SK-N-SH (cell line): ENCODE data around the gene PRM3. TPM values are rescaled to one million over a fixed set of nuclear protein-coding genes. Genes with fewer than 3 reads are reported as not detected.

Experiments
- CTCF ChIA-PET: fragments of 300-600, 350-600 bp; formaldehyde crosslinking; extraction: SDS; loops from one replicate; lab custom pipeline; 2021; lab: Yijun Ruan, JAX
- POLR2A ChIA-PET: fragments of 350-600 bp; sonication (Branson Sonifier 250); formaldehyde crosslinking; extraction: SDS; loops from one replicate; lab custom pipeline; 2020; ENCODE audit warnings: antibody characterized with exemption, inconsistent platforms; lab: Yijun Ruan, JAX
- DNase-seq: peaks from one replicate; pipeline ENCODE4 v3.0.0; 2012
- H2AFZ ChIP-seq: fragments of 200-600 bp; sonication (generic); 2 replicates; pipeline ENCODE4 v1.8.1; 2016; ENCODE audit warnings: antibody characterized with exemption, mild to moderate bottlenecking, low read depth
- H3F3A ChIP-seq: fragments of 200-600 bp; sonication (generic); replicated peaks from 2 replicates; pipeline ENCODE3; 2016; ENCODE audit warnings: antibody characterized with exemption, mild to moderate bottlenecking; ENCODE audit not compliant: insufficient read depth
- H3K27ac ChIP-seq, 2 experiments: fragments of 200-500 bp in 1 of 2; fragments of 200-600 bp in 1 of 2; sonication (Bioruptor generic) in 1 of 2; sonication (generic), shearing (Covaris generic) in 1 of 2; 2 replicates each; pipeline versions ENCODE4 v1.5.1 to v1.6.1; 2014 to 2016; ENCODE audit warnings: low read depth in 2 of 2, inconsistent platforms in 1 of 2, low read length in 1 of 2, mild to moderate bottlenecking in 1 of 2, mixed read lengths in 1 of 2
- H3K27me3 ChIP-seq: fragments of 200-600 bp; sonication (generic), shearing (Covaris generic); 2 replicates; pipeline ENCODE4 v1.6.1; 2016; ENCODE audit warnings: mixed run types; ENCODE audit not compliant: insufficient read depth
- H3K36me3 ChIP-seq, 2 experiments: fragments of 200-500 bp in 1 of 2; fragments of 200-600 bp in 1 of 2; sonication (Bioruptor generic) in 1 of 2; sonication (generic) in 1 of 2; replicated peaks in 1 of 2; 2 replicates each; pipeline versions ENCODE3 to v1.5.1; 2014 to 2016; ENCODE audit warnings: low read length in 1 of 2, mild to moderate bottlenecking in 1 of 2; ENCODE audit not compliant: insufficient read depth in 2 of 2, control insufficient read depth in 1 of 2
- H3K4me1 ChIP-seq, 2 experiments: fragments of 200-500 bp in 1 of 2; fragments of 200-600 bp in 1 of 2; sonication (Bioruptor generic) in 1 of 2; sonication (generic), shearing (Covaris generic) in 1 of 2; 2 replicates each; pipeline versions ENCODE4 v1.5.1 to v1.6.1; 2014 to 2016; ENCODE audit warnings: low read depth in 1 of 2, low read length in 1 of 2, mixed run types in 1 of 2; ENCODE audit not compliant: insufficient read depth in 2 of 2, control insufficient read depth in 1 of 2
- H3K4me2 ChIP-seq: fragments of 200-600 bp; sonication (generic), shearing (Covaris generic); 2 replicates; pipeline ENCODE4 v1.6.1; 2017; ENCODE audit warnings: mixed run types
- H3K4me3 ChIP-seq, 2 experiments: fragments of 200-500 bp in 1 of 2; fragments of 200-600 bp in 1 of 2; sonication (Bioruptor generic) in 1 of 2; sonication (generic), shearing (Covaris generic) in 1 of 2; 2 replicates each; pipeline versions ENCODE4 v1.5.1 to v1.8.1; 2014 to 2016; ENCODE audit warnings: low read depth in 2 of 2, inconsistent platforms in 1 of 2, low read length in 1 of 2, mild to moderate bottlenecking in 1 of 2, mixed read lengths in 1 of 2, moderate library complexity in 1 of 2
- H3K79me2 ChIP-seq: fragments of 200-600 bp; sonication (generic); 2 replicates; pipeline ENCODE4 v1.8.1; 2017; ENCODE audit warnings: mild to moderate bottlenecking; ENCODE audit not compliant: insufficient read depth
- H3K9ac ChIP-seq: fragments of 200-600 bp; sonication (generic); 2 replicates; pipeline ENCODE4 v1.6.1; 2017; ENCODE audit warnings: mixed run types
- H3K9me2 ChIP-seq: fragments of 200-600 bp; sonication (generic); 2 replicates; pipeline ENCODE4 v1.6.1; 2017; ENCODE audit warnings: mixed run types
- H3K9me3 ChIP-seq: fragments of 200-600 bp; sonication (generic); 2 replicates; pipeline ENCODE4 v1.6.1; 2017; ENCODE audit warnings: mixed run types, mild to moderate bottlenecking, moderate library complexity
- H4K20me1 ChIP-seq: fragments of 200-600 bp; sonication (generic); 2 replicates; pipeline ENCODE4 v1.6.1; 2017; ENCODE audit warnings: mild to moderate bottlenecking, mixed run types; ENCODE audit not compliant: insufficient read depth
- ELF1 ChIP-seq: IDR thresholded peaks from 2 replicates; pipeline ENCODE4 v1.4.0; 2012
- EZH2phosphoT487 ChIP-seq: fragments of 200-600 bp; sonication (generic); IDR thresholded peaks from 2 replicates; pipeline ENCODE4 v1.6.1; 2017; ENCODE audit warnings: low read depth, mixed run types, mild to moderate bottlenecking, antibody characterized with exemption, moderate library complexity, borderline replicate concordance
- FOSL2 ChIP-seq: IDR thresholded peaks from 2 replicates; pipeline ENCODE4 v1.4.0; 2012; ENCODE audit warnings: low read depth, mild to moderate bottlenecking, moderate library complexity, borderline replicate concordance
- FOXJ3 ChIP-seq: sonication (generic); formaldehyde crosslinking; IDR thresholded peaks from 2 replicates; pipeline ENCODE4 v1.5.1; 2020; ENCODE audit warnings: mild to moderate bottlenecking, missing genetic modification reagents
- FOXM1 ChIP-seq: IDR thresholded peaks from 2 replicates; pipeline ENCODE4 v1.4.0; 2012; ENCODE audit warnings: low read depth, mild to moderate bottlenecking
- GABPA ChIP-seq: IDR thresholded peaks from 2 replicates; pipeline ENCODE4 v1.4.0; 2012; ENCODE audit warnings: low read depth, mild to moderate bottlenecking
- MXI1 ChIP-seq: IDR thresholded peaks from 2 replicates; pipeline ENCODE4 v1.6.1; 2012; ENCODE audit warnings: mild to moderate bottlenecking, low read depth, low read length, improper control_type of control experiment
- NFIC ChIP-seq: IDR thresholded peaks from 2 replicates; pipeline ENCODE4 v1.4.0; 2012; ENCODE audit warnings: borderline replicate concordance
- PBX3 ChIP-seq: IDR thresholded peaks from 2 replicates; pipeline ENCODE4; 2012
- POLR2AphosphoS5 ChIP-seq: IDR thresholded peaks from 2 replicates; pipeline ENCODE4 v1.6.1; 2012; ENCODE audit warnings: low read depth, low read length
- RCOR1 ChIP-seq: fragments of 150-350 bp; IDR thresholded peaks from 2 replicates; pipeline ENCODE4 v1.6.1; 2017; ENCODE audit warnings: antibody characterized with exemption, low read length
- REST ChIP-seq: IDR thresholded peaks from 2 replicates; pipeline ENCODE4 v1.6.1; 2012; ENCODE audit warnings: mild to moderate bottlenecking, low read depth, low read length, moderate library complexity
- RFX5 ChIP-seq: IDR thresholded peaks from 2 replicates; pipeline ENCODE4 v1.6.1; 2012; ENCODE audit warnings: mild to moderate bottlenecking, improper control_type of control experiment, low read length
- RXRA ChIP-seq: IDR thresholded peaks from 2 replicates; pipeline ENCODE4 v1.4.0; 2012; ENCODE audit warnings: low read depth, mild to moderate bottlenecking, borderline replicate concordance
- SIN3A ChIP-seq: IDR thresholded peaks from 2 replicates; pipeline ENCODE4 v1.6.1; 2012; ENCODE audit warnings: low read depth, mild to moderate bottlenecking, low read length, moderate library complexity, borderline replicate concordance
- TAF1 ChIP-seq: IDR thresholded peaks from 2 replicates; pipeline ENCODE4 v1.6.1; 2012; ENCODE audit warnings: low read depth, mild to moderate bottlenecking, low read length, moderate library complexity, borderline replicate concordance
- TEAD4 ChIP-seq: IDR thresholded peaks from 2 replicates; pipeline ENCODE4 v1.4.0; 2012; ENCODE audit warnings: mild to moderate bottlenecking, borderline replicate concordance; ENCODE audit not compliant: insufficient read depth
- USF1 ChIP-seq: IDR thresholded peaks from 2 replicates; pipeline ENCODE4 v1.4.0; 2012; ENCODE audit warnings: low read depth, borderline replicate concordance
- ZBTB33 ChIP-seq: IDR thresholded peaks from 2 replicates; pipeline ENCODE4 v1.4.0; 2012; ENCODE audit warnings: low read depth, borderline replicate concordance
- WGBS: methylation state at CpG from one replicate; pipeline ENCODE4 v1.1.6; 2017; ENCODE audit warnings: low lambda C conversion rate; 5-methylcytosine and 5-hydroxymethylcytosine counted together
- polyA plus RNA-seq, 3 experiments: library from polyadenylated mRNA; depleted of rRNA; stranded (reverse); fragments of >200 nt; gene quantifications; 2 replicates each; pipeline ENCODE4 v1.2.3, GENCODE V29; 2012
- TF ChIP-seq, protein P1 (sequence below): fragments of 150-350 bp; IDR thresholded peaks from 2 replicates; pipeline ENCODE4 v1.6.1; 2016; ENCODE audit warnings: mild to moderate bottlenecking, low read depth, low read length

PRM3 gene
- polyA plus RNA-seq, 1 of the 3 experiments (the other 2 are of a cell fraction), result not detected

GRCh38 chr16:11309895-11310633 lies 36.6 kb upstream of the PRM3 start:
- Histone ChIP-seq H3F3A (no peaks in the 10 kb centered on the region), H3K27me3 (no peaks in the 10 kb centered on the region), H3K9me2 (no peaks in the 10 kb centered on the region), H2AFZ (no peak overlapping the region), H3K36me3 (no peaks in the 10 kb centered on the region), H3K4me1 (peaks cover 0 to 8% of the 10 kb centered on the region in 2 experiments; a peak in 1 of 4 replicates), H3K4me3 (no peak overlapping the region), H3K4me2 (no peak overlapping the region), H3K79me2 (no peaks in the 10 kb centered on the region), H3K27ac (no peak overlapping the region), H4K20me1 (no peaks in the 10 kb centered on the region), H3K9me3 (no peaks in the 10 kb centered on the region), H3K9ac (no peak overlapping the region)
- CTCF ChIA-PET, result interaction anchor here (0.8 kb wide), 1 partner anchor 378 kb away, joined by 3 read pairs; no protein-coding TSS in a partner anchor
- POLR2A ChIA-PET, result no interaction called here
- no peak for TF ChIP-seq NFIC
- TF ChIP-seq RCOR1, result no peak
- TF ChIP-seq PBX3, result no peak
- no peak for TF ChIP-seq FOXJ3 (CRISPR knock-in tag)
- no peak for TF ChIP-seq ELF1
- TF ChIP-seq SIN3A, result no peak
- no peak for TF ChIP-seq FOXM1
- no peak for TF ChIP-seq FOSL2
- no peak for TF ChIP-seq POLR2AphosphoS5
- TF ChIP-seq EZH2phosphoT487, result no peak
- no peak for TF ChIP-seq GABPA
- TF ChIP-seq REST, result no peak
- TF ChIP-seq ZBTB33, result no peak
- no peak for TF ChIP-seq TAF1
- TF ChIP-seq TEAD4, result no peak
- TF ChIP-seq RFX5, result no peak
- TF ChIP-seq MXI1, result no peak
- TF ChIP-seq USF1, result no peak
- TF ChIP-seq, protein P1, sequence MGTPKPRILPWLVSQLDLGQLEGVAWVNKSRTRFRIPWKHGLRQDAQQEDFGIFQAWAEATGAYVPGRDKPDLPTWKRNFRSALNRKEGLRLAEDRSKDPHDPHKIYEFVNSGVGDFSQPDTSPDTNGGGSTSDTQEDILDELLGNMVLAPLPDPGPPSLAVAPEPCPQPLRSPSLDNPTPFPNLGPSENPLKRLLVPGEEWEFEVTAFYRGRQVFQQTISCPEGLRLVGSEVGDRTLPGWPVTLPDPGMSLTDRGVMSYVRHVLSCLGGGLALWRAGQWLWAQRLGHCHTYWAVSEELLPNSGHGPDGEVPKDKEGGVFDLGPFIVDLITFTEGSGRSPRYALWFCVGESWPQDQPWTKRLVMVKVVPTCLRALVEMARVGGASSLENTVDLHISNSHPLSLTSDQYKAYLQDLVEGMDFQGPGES, result no peak
- TF ChIP-seq RXRA, result no peak
- DNase-seq, result no peak
- WGBS, result 67% methylated on average over 9 of the region's 9 CpGs
